T-cell (primary cell): ENCODE data around the gene CDHR1. TPM values are rescaled to one million over a fixed set of nuclear protein-coding genes. Genes with fewer than 3 reads are reported as not detected.
"Not testable (repeated sequence)": the region's sequence is repeated elsewhere in the genome, so short reads cannot be mapped to it uniquely, and the experiment has no call there.

ENCODE experiments used
- ATAC-seq, 4 experiments: fragments of 200-7000 bp in 3 of 4; fragments of 150-1000 bp in 1 of 4; cut with Tn5 transposase; replicated peaks in 1 of 4; 1 replicate in 3 of 4; 2 replicates in 1 of 4; pipeline ENCODE4 v1.10.0; 2021; ENCODE audit warnings: moderate library complexity in 3 of 4, mild to moderate bottlenecking in 2 of 4, moderate number of reproducible peaks in 1 of 4
- CTCF ChIA-PET, 2 donors: fragments of 300-600 bp; sonication (Branson Sonifier 250); formaldehyde crosslinking; loops; one replicate each; lab custom pipeline; 2022; ENCODE audit warnings: antibody characterized with exemption in 2 of 2; lab: Charles Lee
- POLR2A ChIA-PET, 2 donors: fragments of 300-600 bp; sonication (Branson Sonifier 250); formaldehyde crosslinking; loops; one replicate each; lab custom pipeline; 2022; ENCODE audit warnings: antibody characterized with exemption in 2 of 2; lab: Charles Lee
- DNase-seq, 35 experiments: peaks; one replicate each; pipeline versions ENCODE4 v3.0.0 to v3.0.0-alpha.2; 2013 to 2023
- H3K27ac ChIP-seq: one replicate; pipeline ENCODE4 v1.5.1; 2013; ENCODE audit warnings: low read length
- H3K27me3 ChIP-seq, 2 experiments: replicated peaks in 1 of 2; 1 replicate in 1 of 2; 2 replicates in 1 of 2; pipeline versions ENCODE4 v1.6.1 to v1.7.0; 2013; ENCODE audit warnings: low read length in 1 of 2, mixed read lengths in 1 of 2; ENCODE audit not compliant: control insufficient read depth in 2 of 2, insufficient read depth in 2 of 2; ENCODE audit errors: extremely low read depth in 1 of 2
- H3K36me3 ChIP-seq, 2 donors: 1 replicate in 1 of 2; 2 replicates in 1 of 2; pipeline versions ENCODE4 v1.6.1 to v1.7.0; 2013; ENCODE audit warnings: low read length in 1 of 2; ENCODE audit not compliant: control insufficient read depth in 2 of 2, insufficient read depth in 1 of 2; ENCODE audit errors: extremely low read depth in 1 of 2
- H3K4me1 ChIP-seq, 2 experiments: 1 replicate in 1 of 2; 2 replicates in 1 of 2; pipeline versions ENCODE4 v1.6.1 to v1.7.0; 2013; ENCODE audit warnings: low read length in 2 of 2, mixed read lengths in 1 of 2; ENCODE audit not compliant: insufficient read depth in 2 of 2, control insufficient read depth in 1 of 2; ENCODE audit errors: extremely low read depth in 1 of 2
- H3K4me3 ChIP-seq, 2 donors: 1 replicate in 1 of 2; 2 replicates in 1 of 2; pipeline versions ENCODE4 v1.5.1 to v1.7.0; 2013; ENCODE audit warnings: mild to moderate bottlenecking in 2 of 2, low read length in 1 of 2, moderate library complexity in 1 of 2; ENCODE audit not compliant: control insufficient read depth in 1 of 2; ENCODE audit errors: extremely low read depth in 1 of 2
- H3K9me3 ChIP-seq: 2 replicates; pipeline ENCODE4 v1.7.0; 2013
- H3K27ac Mint-ChIP-seq, 2 donors: one replicate each; pipeline ENCODE4 v1.8.0; 2020 to 2021; ENCODE audit warnings: mild to moderate bottlenecking in 2 of 2, mixed read lengths in 2 of 2
- H3K27me3 Mint-ChIP-seq, 2 donors: one replicate each; pipeline ENCODE4 v1.8.0; 2021 to 2022; ENCODE audit warnings: mixed read lengths in 2 of 2
- H3K36me3 Mint-ChIP-seq: one replicate; pipeline ENCODE4 v1.8.0; 2021; ENCODE audit warnings: mixed read lengths
- H3K4me1 Mint-ChIP-seq, 3 donors: one replicate each; pipeline ENCODE4 v1.8.0; 2020 to 2022; ENCODE audit warnings: mixed read lengths in 3 of 3, mild to moderate bottlenecking in 1 of 3
- H3K4me3 Mint-ChIP-seq, 3 donors: one replicate each; pipeline ENCODE4 v1.8.0; 2020 to 2022; ENCODE audit warnings: mild to moderate bottlenecking in 3 of 3, mixed read lengths in 3 of 3, moderate library complexity in 3 of 3
- H3K9me3 Mint-ChIP-seq, 3 donors: one replicate each; pipeline ENCODE4 v1.8.0; 2020 to 2022; ENCODE audit warnings: mixed read lengths in 3 of 3
- WGBS: methylation state at CpG from one replicate; pipeline ENCODE4 v1.1.5; 2013; ENCODE audit warnings: missing lambda C conversion rate; ENCODE audit not compliant: insufficient coverage; 5-methylcytosine and 5-hydroxymethylcytosine counted together
- total RNA-seq, 35 experiments: library from RNA in 6 of 35; stranded (reverse) in 6 of 35; fragments of 120-200 nt in 1 of 35; gene quantifications; one replicate each; pipeline versions ENCODE4 v1.2.1 to v1.2.4 and lab custom pipeline; 2013 to 2026

CDHR1 gene
- 1 to 10 TPM in 3 of 5 donors, under 1 TPM in 2; 0.41 to 2.1 (median 1.1) TPM for total RNA-seq
- 1.7 TPM for total RNA-seq (2013)
- 0.13 to 2.2 (median 0.92) reads per million in 29 experiments for total RNA-seq (lab: John Stamatoyannopoulos, UW)

DNA sequence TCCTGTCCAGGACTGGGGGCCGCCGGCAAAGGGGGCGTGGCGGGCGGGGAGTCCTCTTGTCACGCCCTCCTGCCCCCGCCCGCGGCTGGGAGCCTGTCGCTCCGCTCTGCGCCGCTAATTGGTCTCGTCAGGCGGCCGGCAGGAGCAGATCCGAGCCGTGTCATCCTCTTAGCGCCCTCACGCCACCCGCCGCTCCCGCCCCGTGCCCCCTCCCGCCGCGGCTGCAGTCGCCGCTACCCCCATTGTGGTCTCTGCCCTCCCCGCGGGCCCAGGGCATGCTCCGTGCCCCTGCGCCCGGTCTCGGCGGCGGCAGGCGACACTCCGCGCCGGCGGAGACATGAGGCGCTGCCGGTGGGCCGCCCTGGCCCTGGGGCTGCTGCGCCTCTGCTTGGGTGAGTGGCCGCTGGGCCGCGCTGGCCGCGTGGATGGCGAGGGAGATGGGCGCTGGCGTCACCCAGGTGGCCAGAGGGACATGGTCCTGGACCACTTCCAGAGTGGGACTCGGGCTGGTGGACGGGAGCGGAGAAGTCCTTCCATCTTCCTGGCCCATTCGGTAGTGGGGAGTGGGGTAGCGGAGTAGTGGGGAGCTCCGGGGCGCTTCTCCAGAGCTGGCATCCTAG lies at the start of gene CDHR1:
Gene CDHR1, plus strand, starts transcription at position 114 of the 620 bp plus-strand sequence. Its CDS starts 224 bp downstream, at position 338.
- Histone ChIP-seq H3K27me3 (peaks cover 4 to 43% of the 10 kb centered on the region in 2 experiments), H3K4me1 (peaks cover 12 to 39% of the 10 kb centered on the region in 2 experiments), H3K4me3 (peak within 1 kb of the TSS; percentile 49 to 63), H3K9me3 (no peaks in the 10 kb centered on the region), H3K27ac (no peak within 1 kb of the TSS), H3K36me3 (no peaks in the 10 kb centered on the region)
- H3K4me3 Mint-ChIP-seq = peak within 1 kb of the TSS; percentile 58 to 62 (median 62)
- CTCF ChIA-PET = interaction anchor here in 1 of 2 donors (1.9 kb wide), 1 partner anchor 47 kb away, joined by 5 read pairs; no protein-coding TSS in a partner anchor
- ATAC-seq (peak; percentile 68 to 74 (median 70)), DNase-seq (peak in 29 of 35 experiments; percentile 12 to 66 (median 38))
- WGBS = 2% methylated on average over 50 of the region's 61 CpGs
- H3K36me3 Mint-ChIP-seq = no peaks in the 10 kb centered on the region
- no peaks in the 10 kb centered on the region for H3K9me3 Mint-ChIP-seq
- peaks cover 16 to 25% (median 24%) of the 10 kb centered on the region in 3 donors for H3K4me1 Mint-ChIP-seq
- no peak within 1 kb of the TSS for H3K27ac Mint-ChIP-seq
- POLR2A ChIA-PET = interaction anchor here in 1 of 2 donors (0.7 kb wide), 1 partner anchor 55 kb away, joined by 4 read pairs; no protein-coding TSS in a partner anchor
- H3K27me3 Mint-ChIP-seq = peaks cover 22 to 40% of the 10 kb centered on the region in 2 donors

DNA sequence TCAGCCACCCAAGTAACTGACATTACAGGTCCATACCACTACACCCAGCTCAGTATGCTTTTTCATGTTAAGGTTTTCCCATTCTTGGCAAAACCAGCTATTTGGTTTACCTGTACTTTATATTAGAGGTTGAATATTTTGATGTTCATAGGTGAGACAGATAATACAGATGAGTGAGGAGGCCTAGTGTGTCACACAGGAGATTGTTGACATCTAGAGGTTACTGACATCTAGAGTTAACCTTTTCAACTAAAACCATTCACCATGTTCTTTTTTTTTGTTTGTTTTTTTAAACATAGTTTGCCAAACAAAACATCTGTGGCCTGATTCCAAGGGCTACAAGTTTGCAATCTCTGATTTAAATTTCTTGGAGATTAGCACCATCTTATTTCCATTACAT lies 47.0 kb upstream of the CDHR1 start:
- H3K27ac ChIP-seq = no peak overlapping the region
- CTCF ChIA-PET = interaction anchor here (0.6 to 3.5 kb wide), 20 partner anchors 9 to 178 kb away, joined by 3 to 51 read pairs (median 4); partner anchors contain the start of genes GHITM (in 2 of the 2) and CDHR1 (in 1 of the 2)

DNA sequence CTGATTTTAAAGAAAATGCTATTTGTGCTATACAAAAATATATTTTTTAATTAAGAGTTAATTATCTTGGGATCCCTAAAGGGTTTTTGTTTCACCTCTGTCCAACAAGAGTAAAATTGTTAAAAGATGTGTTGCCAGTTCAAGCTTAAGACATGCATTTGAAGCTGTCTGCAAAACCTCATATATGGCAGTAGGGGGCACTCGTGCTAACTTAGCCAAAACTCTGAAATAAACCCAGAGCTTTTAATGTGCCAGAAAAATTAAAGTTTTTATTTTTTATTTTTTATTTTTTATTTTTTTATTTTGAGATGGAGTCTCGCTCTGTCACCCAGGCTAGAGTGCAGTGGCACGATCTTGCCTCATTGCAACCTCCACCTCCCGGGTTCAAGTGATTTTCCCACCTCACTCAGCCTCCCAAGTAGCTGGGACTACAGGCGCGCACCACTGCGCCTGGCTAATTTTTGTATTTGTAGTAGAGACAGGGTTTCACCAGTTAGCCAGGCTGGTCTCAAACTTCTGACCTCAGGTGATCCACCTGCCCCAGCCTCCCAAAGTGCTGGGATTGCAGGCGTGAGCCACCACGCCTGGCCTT lies 46.2 kb upstream of the CDHR1 start:
- not testable (repeated sequence) for H3K27me3 ChIP-seq, H3K27ac Mint-ChIP-seq, H3K27me3 Mint-ChIP-seq, H3K27ac ChIP-seq, H3K4me3 Mint-ChIP-seq, H3K9me3 ChIP-seq, H3K9me3 Mint-ChIP-seq, H3K4me3 ChIP-seq, H3K4me1 ChIP-seq
- peak in 6 of 35 experiments; percentile 5 to 74 (median 12) for DNase-seq
- Mint-ChIP-seq H3K4me1 (peaks cover 0 to 17% (median 16%) of the 10 kb centered on the region in 3 donors), H3K36me3 (peaks cover 55% of the 10 kb centered on the region)
- WGBS = no CpG with 5 or more reads among the region's 9 CpGs
- ATAC-seq = peak in 3 of 4 experiments; percentile 55 to 69 (median 56)
- ChIA-PET CTCF (interaction anchor here (0.6 to 3.5 kb wide), 22 partner anchors 9 to 241 kb away, joined by 3 to 51 read pairs (median 4); partner anchors contain the start of genes GHITM (in 2 of the 2) and CDHR1 (in 1 of the 2)), POLR2A (interaction anchor here (0.6 to 1.2 kb wide), 4 partner anchors 8 to 26 kb away, joined by 3 to 6 read pairs (median 4); partner anchors contain the start of gene GHITM (in 1 of the 2))
- peaks cover 3 to 89% of the 10 kb centered on the region in 2 donors for H3K36me3 ChIP-seq

More for the DNA sequence above, 47.0 kb upstream of the CDHR1 start:
- POLR2A ChIA-PET = interaction anchor here (0.9 to 1.2 kb wide), 3 partner anchors 8 to 9 kb away, joined by 3 to 6 read pairs (median 5); partner anchors contain the start of gene GHITM (in 1 of the 2)
- Mint-ChIP-seq H3K27ac (no peak overlapping the region), H3K27me3 (no peaks in the 10 kb centered on the region), H3K36me3 (peaks cover 56% of the 10 kb centered on the region), H3K4me1 (peaks cover 0 to 22% (median 18%) of the 10 kb centered on the region in 3 donors), H3K9me3 (no peaks in the 10 kb centered on the region), H3K4me3 (no peak overlapping the region)
- no peaks in the 10 kb centered on the region for H3K9me3 ChIP-seq
- H3K36me3 ChIP-seq = peaks cover 3 to 88% of the 10 kb centered on the region in 2 donors
- peaks cover 0 to 3% of the 10 kb centered on the region in 2 experiments for H3K4me1 ChIP-seq
- H3K4me3 ChIP-seq = no peak overlapping the region
- DNase-seq (no peak), ATAC-seq (no peak)
- H3K27me3 ChIP-seq = no peaks in the 10 kb centered on the region

DNA sequence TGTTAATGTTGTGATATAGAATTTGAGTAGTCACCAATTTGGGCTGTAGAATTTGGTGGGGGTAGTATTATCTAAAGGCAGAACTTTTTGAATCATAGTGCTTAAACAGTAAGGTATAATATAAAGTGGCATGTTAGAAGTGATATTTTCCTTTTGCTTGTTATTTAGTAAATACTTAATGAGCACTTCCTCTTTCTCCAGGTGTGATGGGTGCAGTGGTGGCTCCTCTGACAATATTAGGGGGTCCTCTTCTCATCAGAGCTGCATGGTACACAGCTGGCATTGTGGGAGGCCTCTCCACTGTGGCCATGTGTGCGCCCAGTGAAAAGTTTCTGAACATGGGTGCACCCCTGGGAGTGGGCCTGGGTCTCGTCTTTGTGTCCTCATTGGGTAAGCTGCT lies 44.5 kb upstream of the CDHR1 start:
- Histone ChIP-seq H3K4me1 (peaks cover 0 to 3% of the 10 kb centered on the region in 2 experiments), H3K4me3 (no peak overlapping the region), H3K27ac (no peak overlapping the region), H3K36me3 (peaks cover 3 to 83% of the 10 kb centered on the region in 2 donors), H3K27me3 (no peaks in the 10 kb centered on the region), H3K9me3 (no peaks in the 10 kb centered on the region)
- DNase-seq (no peak), ATAC-seq (no peak)
- WGBS = no CpG with 5 or more reads among the region's 2 CpGs
- ChIA-PET CTCF (interaction anchor here (0.5 to 3.5 kb wide), 12 partner anchors 9 to 389 kb away, joined by 3 to 51 read pairs (median 4); partner anchors contain the start of gene GHITM (in 1 of the 2)), POLR2A (interaction anchor here in 1 of 2 donors (0.9 kb wide), 1 partner anchor 11 kb away, joined by 4 read pairs; the partner anchor contains the start of gene GHITM)
- Mint-ChIP-seq H3K4me1 (peaks cover 0 to 17% (median 12%) of the 10 kb centered on the region in 3 donors), H3K4me3 (no peak overlapping the region), H3K27me3 (no peaks in the 10 kb centered on the region), H3K9me3 (no peaks in the 10 kb centered on the region), H3K36me3 (peaks cover 52% of the 10 kb centered on the region), H3K27ac (no peak overlapping the region)

DNA sequence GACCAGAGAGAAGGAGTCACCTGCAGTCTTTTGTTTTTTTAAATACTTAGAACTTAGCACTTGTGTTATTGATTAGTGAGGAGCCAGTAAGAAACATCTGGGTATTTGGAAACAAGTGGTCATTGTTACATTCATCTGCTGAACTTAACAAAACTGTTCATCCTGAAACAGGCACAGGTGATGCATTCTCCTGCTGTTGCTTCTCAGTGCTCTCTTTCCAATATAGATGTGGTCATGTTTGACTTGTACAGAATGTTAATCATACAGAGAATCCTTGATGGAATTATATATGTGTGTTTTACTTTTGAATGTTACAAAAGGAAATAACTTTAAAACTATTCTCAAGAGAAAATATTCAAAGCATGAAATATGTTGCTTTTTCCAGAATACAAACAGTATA lies 41.6 kb upstream of the CDHR1 start:
- Mint-ChIP-seq H3K36me3 (peaks cover 40% of the 10 kb centered on the region), H3K27me3 (no peaks in the 10 kb centered on the region), H3K4me1 (peaks cover 8 to 20% (median 16%) of the 10 kb centered on the region in 3 donors), H3K27ac (no peak overlapping the region), H3K9me3 (no peaks in the 10 kb centered on the region), H3K4me3 (no peak overlapping the region)
- H3K36me3 ChIP-seq = peaks cover 3 to 60% of the 10 kb centered on the region in 2 donors
- no peak for DNase-seq
- H3K27me3 ChIP-seq = no peaks in the 10 kb centered on the region
- no peak overlapping the region for H3K27ac ChIP-seq
- no peak overlapping the region for H3K4me3 ChIP-seq
- ATAC-seq = no peak
- POLR2A ChIA-PET = no interaction called here
- H3K4me1 ChIP-seq = peaks cover 0 to 3% of the 10 kb centered on the region in 2 experiments
- no peaks in the 10 kb centered on the region for H3K9me3 ChIP-seq
- CTCF ChIA-PET = interaction anchor here in 1 of 2 donors (1.0 kb wide), 1 partner anchor 14 kb away, joined by 3 read pairs; no protein-coding TSS in a partner anchor

DNA sequence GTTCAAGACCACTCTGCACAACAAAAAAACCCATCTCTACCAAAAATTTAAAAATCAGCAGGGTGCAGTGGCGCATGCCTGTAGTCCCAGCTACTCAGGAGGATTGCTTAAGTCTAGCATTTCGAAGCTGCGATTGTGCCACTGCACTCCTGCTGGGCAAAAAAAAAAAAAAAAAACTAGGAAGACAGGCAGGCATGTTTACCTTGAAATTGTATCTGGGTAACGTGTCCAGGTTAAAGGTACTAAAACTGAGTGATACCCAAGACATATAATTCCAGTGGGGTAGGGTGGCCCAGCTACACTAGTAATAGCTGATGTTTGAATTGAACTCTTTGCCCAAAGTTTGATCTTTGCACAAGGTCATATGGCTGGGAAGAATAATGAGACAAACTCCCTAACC lies 38.8 kb upstream of the CDHR1 start:
- peak overlapping the region in 1 of 2 donors; percentile 40 for H3K27ac Mint-ChIP-seq
- H3K36me3 Mint-ChIP-seq = peaks cover 27% of the 10 kb centered on the region
- Histone ChIP-seq H3K4me3 (no peak overlapping the region), H3K4me1 (peaks cover 0 to 4% of the 10 kb centered on the region in 2 experiments), H3K9me3 (no peaks in the 10 kb centered on the region), H3K36me3 (peaks cover 3 to 39% of the 10 kb centered on the region in 2 donors), H3K27ac (no peak overlapping the region), H3K27me3 (no peaks in the 10 kb centered on the region)
- POLR2A ChIA-PET = no interaction called here
- H3K27me3 Mint-ChIP-seq = no peaks in the 10 kb centered on the region
- CTCF ChIA-PET = interaction anchor here in 1 of 2 donors (0.7 kb wide), 1 partner anchor 14 kb away, joined by 7 read pairs; no protein-coding TSS in a partner anchor
- DNase-seq = no peak
- no peak for ATAC-seq
- 95% methylated on average over 3 of the region's 4 CpGs for WGBS
- H3K4me1 Mint-ChIP-seq = peaks cover 8 to 22% (median 18%) of the 10 kb centered on the region in 3 donors
- H3K9me3 Mint-ChIP-seq = no peaks in the 10 kb centered on the region
- H3K4me3 Mint-ChIP-seq = no peak overlapping the region
